HEK293 (cell line): ENCODE data around the gene CD40LG.

Source experiments
- CTCF ChIP-seq: fragments of 450-650 bp; formaldehyde crosslinking; IDR thresholded peaks from 2 replicates; pipeline ENCODE4 v1.5.1; 2016; ENCODE audit warnings: missing biosample characterization, missing genetic modification characterization
- RBAK ChIP-seq: fragments of 450-650 bp; formaldehyde crosslinking; IDR thresholded peaks from 2 replicates; pipeline ENCODE4 v1.5.1; 2016; ENCODE audit warnings: missing biosample characterization, missing genetic modification characterization
- REST ChIP-seq: fragments of 450-650 bp; formaldehyde crosslinking; IDR thresholded peaks from 2 replicates; pipeline ENCODE4 v1.5.1; 2016; ENCODE audit warnings: missing biosample characterization, missing genetic modification characterization
- ZNF114 ChIP-seq: fragments of 450-650 bp; formaldehyde crosslinking; IDR thresholded peaks from 2 replicates; pipeline ENCODE4 v1.5.0; 2017; ENCODE audit warnings: missing biosample characterization, missing genetic modification characterization
- ZNF324 ChIP-seq: fragments of 450-650 bp; formaldehyde crosslinking; IDR thresholded peaks from 2 replicates; pipeline ENCODE4 v1.5.1; 2016; ENCODE audit warnings: missing biosample characterization, missing genetic modification characterization
- ZNF449 ChIP-seq: fragments of 450-650 bp; formaldehyde crosslinking; IDR thresholded peaks from 2 replicates; pipeline ENCODE4 v1.5.1; 2017; ENCODE audit warnings: missing biosample characterization, mild to moderate bottlenecking, missing genetic modification characterization, moderate library complexity
- TF ChIP-seq, protein P1 (sequence below): fragments of 450-650 bp; formaldehyde crosslinking; IDR thresholded peaks from 2 replicates; pipeline ENCODE4 v1.5.1; 2016; ENCODE audit warnings: missing biosample characterization, missing genetic modification characterization
- TF ChIP-seq, protein P2 (sequence below): fragments of 450-650 bp; formaldehyde crosslinking; IDR thresholded peaks from 2 replicates; pipeline ENCODE4 v1.5.1; 2016; ENCODE audit warnings: missing biosample characterization, missing genetic modification characterization
- TF ChIP-seq, protein P3 (sequence below): fragments of 450-650 bp; formaldehyde crosslinking; IDR thresholded peaks from 2 replicates; pipeline ENCODE4 v1.5.1; 2017; ENCODE audit warnings: missing biosample characterization, missing genetic modification characterization

- TF ChIP-seq RBAK (no peak), CTCF (no peak), ZNF114 (tag by site-specific recombination) (no peak), REST (no peak), ZNF324 (tag by site-specific recombination) (no peak), ZNF449 (tag by site-specific recombination) (no peak)
- TF ChIP-seq, protein P1, sequence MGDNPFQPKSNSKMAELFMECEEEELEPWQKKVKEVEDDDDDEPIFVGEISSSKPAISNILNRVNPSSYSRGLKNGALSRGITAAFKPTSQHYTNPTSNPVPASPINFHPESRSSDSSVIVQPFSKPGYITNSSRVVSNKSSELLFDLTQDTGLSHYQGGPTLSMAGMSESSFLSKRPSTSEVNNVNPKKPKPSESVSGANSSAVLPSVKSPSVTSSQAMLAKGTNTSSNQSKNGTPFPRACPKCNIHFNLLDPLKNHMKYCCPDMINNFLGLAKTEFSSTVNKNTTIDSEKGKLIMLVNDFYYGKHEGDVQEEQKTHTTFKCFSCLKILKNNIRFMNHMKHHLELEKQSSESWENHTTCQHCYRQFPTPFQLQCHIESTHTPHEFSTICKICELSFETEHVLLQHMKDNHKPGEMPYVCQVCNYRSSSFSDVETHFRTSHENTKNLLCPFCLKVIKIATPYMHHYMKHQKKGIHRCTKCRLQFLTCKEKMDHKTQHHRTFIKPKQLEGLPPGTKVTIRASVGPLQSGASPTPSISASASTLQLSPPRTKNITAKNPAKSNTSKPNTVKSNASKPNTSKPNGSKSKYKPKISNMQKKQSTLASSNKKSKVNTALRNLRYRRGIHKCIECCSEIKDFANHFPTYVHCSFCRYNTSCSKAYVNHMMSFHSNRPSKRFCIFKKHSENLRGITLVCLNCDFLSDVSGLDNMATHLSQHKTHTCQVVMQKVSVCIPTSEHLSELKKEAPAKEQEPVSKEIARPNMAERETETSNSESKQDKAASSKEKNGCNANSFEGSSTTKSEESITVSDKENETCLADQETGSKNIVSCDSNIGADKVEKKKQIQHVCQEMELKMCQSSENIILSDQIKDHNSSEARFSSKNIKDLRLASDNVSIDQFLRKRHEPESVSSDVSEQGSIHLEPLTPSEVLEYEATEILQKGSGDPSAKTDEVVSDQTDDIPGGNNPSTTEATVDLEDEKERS (tag by site-specific recombination), result no peak
- TF ChIP-seq, protein P2, sequence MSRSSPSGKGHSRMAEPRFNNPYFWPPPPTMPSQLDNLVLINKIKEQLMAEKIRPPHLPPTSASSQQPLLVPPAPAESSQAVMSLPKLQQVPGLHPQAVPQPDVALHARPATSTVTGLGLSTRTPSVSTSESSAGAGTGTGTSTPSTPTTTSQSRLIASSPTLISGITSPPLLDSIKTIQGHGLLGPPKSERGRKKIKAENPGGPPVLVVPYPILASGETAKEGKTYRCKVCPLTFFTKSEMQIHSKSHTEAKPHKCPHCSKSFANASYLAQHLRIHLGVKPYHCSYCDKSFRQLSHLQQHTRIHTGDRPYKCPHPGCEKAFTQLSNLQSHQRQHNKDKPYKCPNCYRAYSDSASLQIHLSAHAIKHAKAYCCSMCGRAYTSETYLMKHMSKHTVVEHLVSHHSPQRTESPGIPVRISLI (tag by site-specific recombination), result no peak
- TF ChIP-seq, protein P3, sequence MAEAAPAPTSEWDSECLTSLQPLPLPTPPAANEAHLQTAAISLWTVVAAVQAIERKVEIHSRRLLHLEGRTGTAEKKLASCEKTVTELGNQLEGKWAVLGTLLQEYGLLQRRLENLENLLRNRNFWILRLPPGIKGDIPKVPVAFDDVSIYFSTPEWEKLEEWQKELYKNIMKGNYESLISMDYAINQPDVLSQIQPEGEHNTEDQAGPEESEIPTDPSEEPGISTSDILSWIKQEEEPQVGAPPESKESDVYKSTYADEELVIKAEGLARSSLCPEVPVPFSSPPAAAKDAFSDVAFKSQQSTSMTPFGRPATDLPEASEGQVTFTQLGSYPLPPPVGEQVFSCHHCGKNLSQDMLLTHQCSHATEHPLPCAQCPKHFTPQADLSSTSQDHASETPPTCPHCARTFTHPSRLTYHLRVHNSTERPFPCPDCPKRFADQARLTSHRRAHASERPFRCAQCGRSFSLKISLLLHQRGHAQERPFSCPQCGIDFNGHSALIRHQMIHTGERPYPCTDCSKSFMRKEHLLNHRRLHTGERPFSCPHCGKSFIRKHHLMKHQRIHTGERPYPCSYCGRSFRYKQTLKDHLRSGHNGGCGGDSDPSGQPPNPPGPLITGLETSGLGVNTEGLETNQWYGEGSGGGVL (tag by site-specific recombination), result no peak
Measured at GRCh38 chrX:136652822-136653723, 5.1 kb downstream of the CD40LG start.
